Dermis microvascular lymphatic vessel endothelial cell (primary cell): ENCODE measurements around the gene SLC22A3. TPM values are rescaled to one million over a fixed set of nuclear protein-coding genes. Genes with fewer than 3 reads are reported as not detected.
A peak's percentile ranks its signal among the peaks of the same experiment; 100 is the strongest.
"Not testable (repeated sequence)": the region's sequence is repeated elsewhere in the genome, so short reads cannot be mapped to it uniquely, and the experiment has no call there.

Experiments
- DNase-seq, 2 donors: peaks; one replicate each; pipeline versions ENCODE4 v3.0.0 to v3.0.0-alpha.2; 2010; ENCODE audit warnings: low read depth in 2 of 2
- total RNA-seq: library from RNA; depleted of rRNA; stranded (reverse); fragments of >200 nt; gene quantifications from 2 replicates; pipeline ENCODE4 v1.2.1, GENCODE V29; 2014

SLC22A3 gene
- total RNA-seq, 1 donor from 2014 or later = not detected

DNA sequence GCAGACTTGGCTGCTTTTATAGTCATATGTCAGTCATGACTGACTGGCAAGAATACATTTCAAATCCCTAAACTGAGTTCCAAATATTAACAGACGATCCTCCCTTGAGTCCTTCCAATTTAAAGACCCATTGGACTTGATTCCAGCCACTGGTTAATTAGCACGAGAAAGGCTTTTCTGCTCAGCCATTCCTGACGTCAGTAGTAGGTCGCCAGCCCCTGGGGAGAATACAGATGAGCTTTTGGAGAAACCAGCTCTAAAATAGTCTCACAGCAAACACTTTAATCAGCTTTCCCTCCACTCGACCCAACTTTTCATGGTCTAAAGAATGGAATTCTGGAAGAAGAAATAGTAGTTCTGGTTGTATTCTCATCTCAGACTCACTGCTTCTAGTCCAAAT lies 91.6 kb downstream of the SLC22A3 start:
- DNase-seq = no peak

DNA sequence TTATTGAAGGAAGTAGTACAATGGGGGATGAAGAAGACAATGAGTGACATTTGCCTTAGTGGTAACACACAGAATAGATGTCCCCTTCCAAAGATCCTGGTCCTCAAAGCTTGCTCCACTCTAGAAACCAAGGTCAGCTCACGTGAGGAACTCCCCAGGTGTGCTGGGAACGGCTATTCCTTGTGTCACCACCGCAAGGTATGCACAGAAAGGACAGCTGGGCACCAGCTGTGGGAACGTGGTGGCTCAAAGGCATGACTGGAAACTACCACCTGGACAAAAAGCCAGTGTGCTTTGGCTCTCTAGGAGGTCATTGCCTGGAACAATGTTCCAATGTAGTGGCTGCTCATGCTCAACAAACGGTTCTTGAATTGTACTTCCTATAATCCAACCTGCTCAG lies 94.0 kb downstream of the SLC22A3 start:
- DNase-seq = no peak

DNA sequence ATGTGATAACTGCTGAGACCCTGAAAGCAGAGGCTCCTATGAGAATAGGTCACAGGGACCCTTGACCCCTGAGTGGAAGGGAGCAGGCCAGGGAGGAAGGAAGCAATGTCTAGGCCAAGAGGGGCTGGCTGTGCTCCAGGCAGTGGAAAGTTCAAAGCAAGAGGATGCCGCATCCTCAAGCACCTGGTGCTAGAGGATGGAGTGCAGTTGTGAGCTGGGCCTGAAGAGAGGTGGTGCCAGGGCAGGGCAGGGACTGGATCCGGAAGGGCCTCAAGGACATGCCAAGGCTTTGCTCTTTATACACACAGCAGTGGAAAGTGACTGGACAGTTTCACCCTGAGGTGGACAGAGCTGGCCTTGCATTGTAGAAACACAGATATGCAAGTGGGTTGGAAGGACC lies 97.0 kb downstream of the SLC22A3 start:
- no peak for DNase-seq

DNA sequence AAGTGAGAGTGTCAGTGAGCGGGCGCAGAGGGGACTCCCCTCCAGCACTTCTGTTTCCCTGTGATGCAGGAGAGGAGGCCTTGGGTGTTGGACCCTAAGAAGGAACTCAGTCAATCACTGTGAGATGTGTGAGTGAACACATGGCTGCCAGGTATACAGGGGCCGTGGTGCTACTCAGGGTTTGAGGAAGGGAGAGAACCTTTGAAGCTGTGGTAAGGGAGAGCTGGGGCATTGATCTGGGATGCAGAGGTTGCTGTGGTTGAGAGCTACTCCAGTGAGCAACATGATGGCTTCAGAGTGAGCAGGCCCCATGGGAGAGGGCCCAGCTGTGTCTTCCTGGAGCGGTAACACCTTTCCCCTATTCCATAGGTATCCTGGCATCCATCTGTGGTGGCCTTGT lies 99.2 kb downstream of the SLC22A3 start:
- no peak for DNase-seq

DNA sequence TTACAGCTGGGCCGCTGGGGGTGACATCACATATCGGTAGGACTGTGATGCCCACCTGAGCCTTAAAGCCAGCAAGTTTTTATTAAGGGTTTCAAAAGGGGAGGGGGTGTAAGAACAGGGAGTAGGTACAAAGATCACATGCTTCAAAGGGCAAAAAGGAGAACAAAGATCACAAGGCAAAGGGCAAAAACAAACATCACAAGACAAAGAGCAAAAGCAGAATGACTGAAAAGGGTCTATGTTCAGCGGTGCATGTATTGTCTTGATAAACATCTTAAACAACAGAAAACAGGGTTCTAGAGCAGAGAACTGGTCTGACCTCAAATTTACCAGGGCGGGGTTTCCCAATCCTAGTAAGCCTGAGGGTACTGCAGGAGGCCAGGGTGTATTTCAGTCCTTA lies 101.6 kb downstream of the SLC22A3 start:
- DNase-seq = not testable (repeated sequence)

DNA sequence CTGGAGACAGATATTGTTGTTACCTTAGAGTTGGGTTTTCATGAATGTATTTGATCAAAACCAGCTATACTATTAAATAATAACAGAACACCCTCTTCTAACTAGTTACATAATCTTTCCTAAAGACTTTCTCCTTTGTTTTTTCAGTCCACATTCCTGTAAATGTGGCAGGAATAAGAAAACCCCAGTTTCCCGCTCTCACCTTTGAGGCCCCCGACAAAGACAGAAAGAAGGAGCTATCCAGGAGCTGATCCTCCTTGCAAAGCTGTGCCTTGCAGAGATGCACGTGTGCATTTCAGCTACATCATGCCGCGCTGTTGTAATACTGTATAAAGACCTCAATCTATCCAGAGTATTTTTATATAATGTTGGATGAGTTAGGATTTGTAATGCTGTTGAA lies 102.7 kb downstream of the SLC22A3 start:
- no peak for DNase-seq

DNA sequence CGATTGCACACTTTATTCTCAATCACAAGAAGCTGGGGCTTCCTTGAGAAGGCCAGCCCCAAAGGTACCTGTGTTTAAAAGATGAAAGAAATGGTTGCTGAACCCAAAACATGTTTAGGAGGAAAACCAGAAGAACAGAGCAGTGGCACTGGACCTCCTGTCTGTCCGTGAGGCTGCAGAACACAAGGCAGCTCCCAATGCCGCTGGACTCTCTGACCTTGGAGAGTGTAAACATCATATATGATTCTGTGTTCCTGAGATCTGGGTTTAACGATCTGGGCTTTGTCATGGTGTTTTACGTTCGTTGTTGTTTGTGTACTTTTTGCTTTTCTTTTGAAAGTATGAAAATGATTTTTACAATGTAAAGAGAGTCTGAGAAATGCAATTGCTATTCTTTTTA lies 106.1 kb downstream of the SLC22A3 start:
- DNase-seq = no peak

DNA sequence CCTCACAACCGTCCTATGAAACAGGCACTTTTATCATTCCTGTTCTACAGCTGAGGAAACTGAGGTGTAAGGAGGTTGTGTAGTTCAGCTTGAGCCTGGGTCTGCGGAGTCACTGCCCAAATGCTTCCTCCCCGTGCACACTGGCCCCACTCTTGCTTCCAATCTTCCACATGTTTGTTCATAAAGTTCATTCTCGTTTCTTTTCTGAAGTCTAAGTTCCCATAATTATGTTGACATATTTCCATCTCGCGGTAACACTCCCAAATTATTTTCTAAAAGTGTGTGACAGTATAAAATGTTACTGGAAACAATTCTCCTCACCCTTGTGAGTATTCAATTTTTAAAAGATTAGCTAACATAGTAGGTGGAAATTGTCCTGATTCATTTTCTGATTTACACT lies 106.9 kb downstream of the SLC22A3 start:
- DNase-seq = no peak

DNA sequence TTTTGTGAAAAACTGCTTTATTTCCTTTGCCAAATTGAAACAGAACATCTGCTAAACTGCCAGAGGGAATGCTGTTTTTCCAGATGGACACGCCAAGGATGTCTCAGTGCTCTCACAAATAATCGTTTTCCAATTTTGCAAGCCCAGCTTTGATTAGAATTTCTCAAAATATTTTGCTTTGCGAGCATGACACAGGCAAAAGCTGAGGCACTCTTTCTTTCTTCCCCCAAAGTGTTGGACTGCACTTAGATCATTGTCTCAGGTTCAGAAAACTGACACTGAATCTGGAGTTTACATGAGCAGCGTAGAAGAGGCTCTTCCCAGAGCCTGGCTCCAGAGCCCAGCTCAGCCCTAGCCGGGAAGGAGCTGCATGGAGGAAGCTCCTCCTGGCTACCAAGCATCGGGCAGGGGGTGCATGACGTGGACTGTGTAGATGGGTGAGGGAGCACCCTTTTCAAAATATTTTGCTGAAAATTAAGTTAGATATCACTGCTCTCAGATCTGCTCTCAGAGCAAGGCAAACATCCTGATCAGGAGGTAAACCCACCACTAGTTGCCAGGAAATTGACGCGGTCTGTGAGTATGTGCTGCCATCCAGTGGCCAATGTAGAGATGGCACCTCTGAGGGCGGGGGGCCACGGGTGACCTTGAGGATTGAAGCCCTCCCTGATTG lies 107.5 kb downstream of the SLC22A3 start:
- peak; percentile 11 to 37 for DNase-seq

DNA sequence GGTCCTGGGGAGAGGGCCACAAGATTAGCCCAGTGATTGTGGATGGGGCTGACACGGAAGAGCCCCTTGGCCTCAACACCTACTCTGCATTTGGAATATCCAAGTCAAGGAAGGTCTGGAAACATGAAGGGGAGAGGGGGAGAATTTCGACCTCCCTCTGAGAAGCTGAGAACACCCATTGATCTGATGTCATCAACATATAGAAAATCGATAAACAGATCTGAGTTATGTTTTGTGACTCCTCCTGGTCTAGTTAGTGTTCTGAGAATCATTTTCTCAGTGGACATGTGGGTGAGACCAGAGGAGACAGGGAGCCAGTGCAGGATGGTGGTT lies 108.0 kb downstream of the SLC22A3 start:
- no peak for DNase-seq

DNA sequence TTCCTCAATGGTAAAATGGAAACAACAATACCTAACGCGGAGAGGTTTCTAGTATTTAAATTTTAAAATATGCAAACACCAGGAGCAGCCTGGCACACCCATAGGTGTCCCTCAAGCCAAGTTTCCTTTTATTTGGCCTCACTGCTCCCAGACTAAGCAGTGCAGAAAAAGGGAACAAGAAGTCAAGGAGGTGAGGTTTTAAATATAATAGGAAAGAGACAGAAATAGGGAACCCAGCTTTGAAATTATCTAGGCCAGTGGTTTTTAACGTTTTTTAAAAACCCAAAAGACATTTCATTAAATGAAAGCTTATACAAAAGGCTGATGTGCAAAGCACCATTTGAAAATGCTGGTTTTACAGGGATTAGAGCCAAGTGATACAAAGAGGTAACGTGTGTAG lies 109.6 kb downstream of the SLC22A3 start:
- DNase-seq = no peak

DNA sequence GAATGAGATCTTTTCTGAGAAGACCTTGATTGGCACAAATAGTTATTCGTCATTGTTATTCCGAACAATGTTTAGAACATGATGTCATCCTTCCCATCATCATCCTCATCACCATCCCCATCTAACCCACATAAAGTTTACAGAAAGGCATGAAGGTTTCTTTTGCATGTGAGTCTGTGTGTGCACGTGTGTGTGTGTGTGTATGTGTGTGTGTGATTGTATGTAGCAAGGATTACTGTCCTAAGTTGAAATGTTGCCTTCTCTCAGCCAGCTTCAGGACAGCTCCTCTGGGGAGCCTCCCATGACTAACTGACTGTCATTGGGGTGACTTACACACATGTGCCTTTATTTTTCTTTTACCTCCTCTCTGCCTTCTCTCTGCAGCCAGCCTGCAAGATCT lies 113.5 kb downstream of the SLC22A3 start:
- DNase-seq = no peak

DNA sequence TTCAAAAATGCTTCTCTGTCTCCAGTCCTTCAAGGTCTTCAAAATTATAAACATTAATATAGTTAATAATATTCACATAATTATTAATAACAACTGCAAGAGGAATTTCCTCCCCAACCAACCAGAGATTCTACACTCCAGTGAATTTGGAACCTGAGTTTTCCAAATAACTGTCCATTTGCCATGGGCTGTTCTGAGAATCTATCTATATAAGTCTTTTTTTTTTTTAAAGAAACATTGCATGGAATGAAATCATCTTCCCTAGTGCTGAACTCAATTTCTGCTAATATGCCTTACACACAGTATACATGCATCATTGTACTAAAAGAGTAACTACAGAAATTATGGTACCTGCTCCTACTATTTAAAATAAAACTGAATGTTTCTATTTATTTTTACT lies 113.9 kb downstream of the SLC22A3 start:
- no peak for DNase-seq

DNA sequence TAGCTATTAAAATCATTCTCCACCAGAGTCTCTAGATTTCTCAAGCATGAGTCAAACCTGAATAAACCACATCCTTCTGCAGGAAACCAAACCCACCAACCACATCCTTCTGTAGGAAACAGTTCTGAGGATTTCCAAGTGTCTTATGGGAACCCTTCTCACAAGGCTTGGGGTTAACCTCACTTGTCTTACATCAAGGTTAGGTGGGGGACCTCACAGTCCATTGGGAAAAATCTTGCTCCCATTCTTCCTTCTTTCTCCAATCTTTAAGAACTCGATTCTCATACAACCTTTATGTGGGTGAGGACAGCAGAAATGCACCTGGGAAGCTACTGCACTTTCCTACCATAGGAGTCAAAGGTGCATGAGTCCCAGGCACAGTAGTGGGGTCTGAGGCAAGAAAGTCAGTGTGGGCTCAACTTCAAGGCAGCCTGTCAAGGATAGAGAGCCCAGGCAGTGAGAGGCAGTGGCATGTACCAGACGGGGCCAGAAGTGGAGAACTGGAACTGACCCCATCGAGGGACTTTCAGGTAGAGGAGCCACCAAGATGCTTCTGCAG lies 114.5 kb downstream of the SLC22A3 start:
- DNase-seq = peak in 1 of 2 donors; percentile 9

DNA sequence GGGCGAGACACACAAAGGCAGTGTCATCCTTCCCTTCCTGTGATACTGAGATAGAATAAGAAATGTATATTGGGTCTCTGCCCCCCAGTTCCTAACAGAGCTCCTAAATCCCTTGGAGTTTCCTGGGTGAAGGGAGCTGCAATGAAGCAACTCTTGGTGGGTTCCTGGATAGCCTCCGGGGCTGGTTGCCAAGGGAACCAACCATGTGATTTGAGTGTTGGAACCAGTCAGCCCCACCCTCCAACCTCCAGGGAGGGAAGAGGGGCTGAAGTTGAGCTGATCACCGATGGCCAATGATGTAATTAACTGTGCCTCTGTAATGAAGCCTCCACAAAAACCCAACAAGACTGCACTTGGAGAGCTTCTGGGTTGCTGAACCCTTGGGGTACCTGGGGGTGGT lies 116.6 kb downstream of the SLC22A3 start:
- no peak for DNase-seq

DNA sequence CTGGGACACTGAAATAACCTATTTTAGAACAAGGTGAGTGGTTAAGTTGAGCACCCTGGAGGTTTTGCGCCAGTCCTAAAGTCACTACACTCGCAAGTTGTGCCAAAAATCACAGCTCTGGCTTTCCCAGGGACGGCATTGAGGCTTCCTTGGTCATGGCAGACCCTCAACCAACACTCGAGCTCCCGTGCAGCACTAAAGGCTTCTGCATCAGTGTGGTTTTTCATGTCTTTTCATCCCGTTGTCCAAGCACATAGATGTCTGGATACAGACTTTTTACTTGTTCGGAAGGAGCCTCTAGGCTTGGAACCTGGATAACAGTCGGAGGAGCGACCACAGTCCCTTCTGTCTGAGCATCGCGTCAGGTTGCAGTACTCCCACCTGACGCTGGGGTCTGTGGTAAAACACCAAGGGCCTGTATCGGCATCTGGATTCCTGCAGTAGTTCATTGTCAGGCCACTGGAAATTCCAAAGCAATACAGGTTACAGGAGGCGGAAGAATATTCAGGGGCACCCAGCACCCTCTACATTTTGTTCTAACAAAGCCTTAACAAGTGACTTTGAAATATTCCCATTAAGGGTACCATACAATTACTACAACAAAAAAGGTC lies 119.2 kb downstream of the SLC22A3 start:
- DNase-seq = not testable (repeated sequence)

DNA sequence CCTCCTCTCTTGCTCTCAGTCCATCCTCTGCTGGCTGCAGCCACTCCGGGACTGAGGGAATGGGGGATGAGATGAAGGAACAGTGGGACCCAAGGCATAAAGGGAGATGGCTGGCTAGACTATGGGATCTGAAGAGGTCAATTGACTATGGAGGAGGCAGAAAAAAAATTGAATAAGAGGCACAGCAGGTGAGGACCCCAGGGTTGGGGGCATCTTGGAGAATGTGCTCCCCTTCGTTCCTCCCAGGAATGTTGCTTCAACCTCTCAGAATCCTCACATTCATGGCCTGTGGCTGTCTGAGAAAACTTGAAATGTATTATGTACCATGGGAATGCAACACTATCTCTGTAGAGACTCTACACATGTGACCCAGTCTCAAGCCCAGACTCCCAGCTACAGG lies 121.0 kb downstream of the SLC22A3 start:
- no peak for DNase-seq

DNA sequence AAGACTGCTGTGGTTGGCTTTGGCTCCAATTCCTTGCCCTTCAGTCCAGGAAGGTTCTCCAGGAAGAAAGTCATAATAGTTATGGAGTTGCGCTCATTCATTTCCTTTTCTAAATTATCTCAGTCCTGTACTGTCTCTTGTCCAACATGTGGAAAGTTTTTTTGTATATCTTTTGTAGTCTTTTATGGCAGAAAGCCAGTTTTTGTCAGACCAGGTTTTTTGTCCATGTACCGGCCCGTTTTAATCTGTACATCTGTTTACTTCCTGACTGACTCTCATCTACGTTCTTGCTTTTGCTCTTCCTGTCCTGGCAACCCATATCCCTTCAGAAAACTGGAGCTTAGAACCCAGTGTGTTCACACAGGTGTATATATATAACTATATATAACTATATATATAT lies 127.9 kb downstream of the SLC22A3 start:
- not testable (repeated sequence) for DNase-seq

DNA sequence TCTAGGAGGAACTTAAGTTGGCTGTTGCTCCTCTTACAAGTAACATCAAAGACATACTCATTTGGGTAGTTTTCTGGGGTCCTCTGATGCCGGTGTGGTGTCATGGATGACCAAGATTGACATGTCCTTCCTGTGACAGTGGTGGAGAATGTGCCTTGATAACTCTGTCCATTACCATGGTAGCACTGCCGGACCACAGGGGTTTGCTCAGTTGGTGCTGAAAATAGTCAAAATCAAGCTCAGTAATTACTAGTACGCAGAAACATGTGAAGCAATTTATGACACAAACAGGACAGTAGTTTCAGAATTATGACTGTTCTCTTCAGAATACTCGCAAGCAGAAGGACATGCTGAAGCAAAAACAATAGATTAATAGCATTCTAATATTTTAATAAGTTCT lies 128.9 kb downstream of the SLC22A3 start:
- DNase-seq = not testable (repeated sequence)

DNA sequence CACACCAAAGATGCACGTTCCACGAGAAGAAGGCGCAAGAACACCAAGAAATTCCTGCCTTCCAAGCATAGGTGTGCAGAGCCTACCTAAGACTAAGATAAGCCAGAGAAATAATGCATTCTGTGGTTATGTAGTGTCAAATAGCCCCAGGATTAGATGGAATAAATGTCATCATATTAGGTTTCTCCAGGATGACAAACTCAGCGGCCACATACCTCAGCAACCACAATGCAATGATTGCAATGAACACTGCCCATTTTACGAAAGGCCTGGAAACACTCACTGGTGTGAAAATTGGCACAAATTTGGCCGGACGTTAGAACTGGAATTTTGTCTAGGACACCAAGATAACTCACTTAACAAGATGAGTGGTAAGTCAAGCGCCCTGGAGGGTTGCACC lies 129.7 kb downstream of the SLC22A3 start:
- DNase-seq = no peak

DNA sequence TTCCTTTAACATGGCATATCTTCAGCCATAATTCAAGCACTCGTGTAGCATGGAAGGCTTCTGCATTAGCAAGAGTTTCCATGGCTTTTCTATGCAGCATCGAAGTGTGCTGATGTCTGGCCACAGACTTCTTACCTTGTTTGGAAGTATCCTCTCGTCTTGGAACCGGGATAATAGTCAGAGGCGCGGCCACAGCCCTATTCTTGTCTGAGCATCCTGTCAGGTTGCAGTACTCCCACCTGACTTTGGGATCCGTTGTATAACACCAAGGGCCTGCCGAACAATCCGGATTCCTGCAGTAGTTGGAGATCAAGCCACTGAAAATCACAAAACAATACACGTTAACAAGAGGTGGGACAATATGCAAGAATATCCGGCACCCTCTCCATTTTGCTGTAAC lies 138.9 kb downstream of the SLC22A3 start:
- DNase-seq = no peak

DNA sequence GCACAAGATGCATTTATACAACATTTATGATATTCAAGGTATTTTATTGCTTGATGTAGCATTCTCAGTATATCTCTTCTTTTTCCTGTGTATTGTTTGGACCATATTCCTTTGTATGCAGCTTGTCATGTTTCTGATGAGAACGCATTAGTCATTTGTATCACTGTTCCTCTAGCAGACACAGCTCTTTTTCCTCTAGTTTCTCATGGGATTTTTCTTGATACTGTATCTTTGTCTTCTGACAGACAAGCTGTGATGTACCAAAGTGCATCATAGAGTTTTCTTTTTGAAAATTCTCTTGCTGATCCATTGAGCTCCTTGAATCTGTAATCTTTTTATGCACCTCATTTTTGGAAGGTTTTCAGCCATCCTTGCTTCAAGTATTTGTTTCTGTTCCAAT lies 140.9 kb downstream of the SLC22A3 start:
- DNase-seq = no peak

DNA sequence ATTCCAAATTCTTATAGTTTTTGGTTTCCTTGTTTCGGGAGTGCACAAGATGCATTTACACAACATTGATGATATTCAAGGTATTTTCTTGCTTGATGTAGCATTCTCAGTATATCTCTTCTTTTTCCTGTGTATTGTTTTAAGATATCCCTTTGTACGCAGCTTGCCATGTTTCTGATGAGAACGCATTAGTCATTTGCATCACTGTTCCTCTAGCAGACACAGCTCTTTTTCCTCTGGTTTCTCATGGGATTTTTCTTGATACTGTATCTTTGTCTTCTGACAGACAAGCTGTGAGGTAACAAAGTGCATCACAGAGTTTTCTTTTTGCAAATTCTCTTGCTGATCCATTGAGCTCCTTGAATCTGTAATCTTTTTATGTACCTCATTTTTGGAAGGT lies 146.4 kb downstream of the SLC22A3 start:
- DNase-seq = no peak

DNA sequence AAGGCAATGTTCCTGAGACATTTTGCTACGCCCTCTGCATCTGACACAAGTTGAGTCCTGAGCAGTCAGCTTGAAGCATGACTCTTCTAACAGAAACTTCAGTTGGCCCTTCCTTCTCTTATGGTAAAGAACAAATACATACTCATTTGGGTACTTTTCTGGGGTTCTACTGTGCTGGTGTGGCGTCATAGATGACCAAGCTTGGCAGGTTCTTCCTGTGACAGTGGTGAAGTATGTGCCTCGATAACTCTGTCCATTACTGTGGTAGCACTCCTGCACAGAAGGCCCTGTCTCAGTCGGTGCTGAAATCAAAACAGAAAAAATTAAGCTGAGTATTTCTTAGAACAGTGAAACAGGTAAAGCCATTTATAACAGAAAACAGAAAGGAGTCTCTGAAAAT lies 152.5 kb downstream of the SLC22A3 start:
- DNase-seq = no peak
